K562 (cell line): ENCODE measurements around the gene FAM114A1.

ENCODE experiments used
- SP1 ChIP-seq: sonication (generic); formaldehyde crosslinking; IDR thresholded peaks from 2 replicates; pipeline ENCODE4 v1.8.1; 2022; ENCODE audit warnings: mild to moderate bottlenecking, missing genetic modification reagents
- TCF7 ChIP-seq: sonication (generic); IDR thresholded peaks from 2 replicates; pipeline ENCODE4 v1.6.1; 2016; ENCODE audit warnings: antibody characterized with exemption, borderline replicate concordance
- TF ChIP-seq, protein P1 (sequence below): IDR thresholded peaks from 3 replicates; pipeline ENCODE4 v1.6.1; 2011; ENCODE audit warnings: borderline replicate concordance, mild to moderate bottlenecking, moderate library complexity; ENCODE audit not compliant: insufficient read length; ENCODE audit errors: extremely low read depth
- TF ChIP-seq, protein P2 (sequence below): fragments of 250-450 bp; sonication (Bioruptor Pico); IDR thresholded peaks from 2 replicates; pipeline ENCODE4 v1.4.0; 2020; ENCODE audit warnings: mild to moderate bottlenecking

DNA sequence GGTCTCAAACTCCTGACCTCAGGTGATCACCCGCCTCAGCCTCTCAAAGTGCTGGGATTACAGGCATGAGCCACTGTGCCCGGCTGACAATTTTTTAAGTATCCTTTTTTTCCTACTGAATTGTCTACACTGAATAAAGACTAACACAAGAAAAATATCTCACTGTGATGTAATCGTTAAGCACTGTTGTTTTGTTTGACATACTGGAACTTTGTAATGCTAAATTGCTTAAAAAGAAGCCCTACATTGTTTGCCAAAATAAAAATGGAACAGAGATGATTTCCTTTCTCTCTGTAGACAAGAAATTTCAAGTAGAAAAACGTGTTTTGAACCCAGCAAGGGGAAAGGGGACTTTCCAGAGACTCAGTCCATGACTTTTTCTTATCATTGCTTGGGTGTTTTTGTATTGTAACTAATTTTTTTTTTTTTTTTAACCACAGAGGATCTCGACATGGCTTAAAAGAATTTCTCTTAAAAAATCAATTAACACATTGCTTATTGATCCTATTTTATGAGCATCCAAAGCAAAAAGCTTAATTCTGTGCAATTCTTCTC lies 89.7 kb downstream of the FAM114A1 start:
- TF ChIP-seq, protein P1, sequence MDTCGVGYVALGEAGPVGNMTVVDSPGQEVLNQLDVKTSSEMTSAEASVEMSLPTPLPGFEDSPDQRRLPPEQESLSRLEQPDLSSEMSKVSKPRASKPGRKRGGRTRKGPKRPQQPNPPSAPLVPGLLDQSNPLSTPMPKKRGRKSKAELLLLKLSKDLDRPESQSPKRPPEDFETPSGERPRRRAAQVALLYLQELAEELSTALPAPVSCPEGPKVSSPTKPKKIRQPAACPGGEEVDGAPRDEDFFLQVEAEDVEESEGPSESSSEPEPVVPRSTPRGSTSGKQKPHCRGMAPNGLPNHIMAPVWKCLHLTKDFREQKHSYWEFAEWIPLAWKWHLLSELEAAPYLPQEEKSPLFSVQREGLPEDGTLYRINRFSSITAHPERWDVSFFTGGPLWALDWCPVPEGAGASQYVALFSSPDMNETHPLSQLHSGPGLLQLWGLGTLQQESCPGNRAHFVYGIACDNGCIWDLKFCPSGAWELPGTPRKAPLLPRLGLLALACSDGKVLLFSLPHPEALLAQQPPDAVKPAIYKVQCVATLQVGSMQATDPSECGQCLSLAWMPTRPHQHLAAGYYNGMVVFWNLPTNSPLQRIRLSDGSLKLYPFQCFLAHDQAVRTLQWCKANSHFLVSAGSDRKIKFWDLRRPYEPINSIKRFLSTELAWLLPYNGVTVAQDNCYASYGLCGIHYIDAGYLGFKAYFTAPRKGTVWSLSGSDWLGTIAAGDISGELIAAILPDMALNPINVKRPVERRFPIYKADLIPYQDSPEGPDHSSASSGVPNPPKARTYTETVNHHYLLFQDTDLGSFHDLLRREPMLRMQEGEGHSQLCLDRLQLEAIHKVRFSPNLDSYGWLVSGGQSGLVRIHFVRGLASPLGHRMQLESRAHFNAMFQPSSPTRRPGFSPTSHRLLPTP = no peak
- TF ChIP-seq TCF7 (no peak), SP1 (CRISPR knock-in tag) (no peak)
- TF ChIP-seq, protein P2, sequence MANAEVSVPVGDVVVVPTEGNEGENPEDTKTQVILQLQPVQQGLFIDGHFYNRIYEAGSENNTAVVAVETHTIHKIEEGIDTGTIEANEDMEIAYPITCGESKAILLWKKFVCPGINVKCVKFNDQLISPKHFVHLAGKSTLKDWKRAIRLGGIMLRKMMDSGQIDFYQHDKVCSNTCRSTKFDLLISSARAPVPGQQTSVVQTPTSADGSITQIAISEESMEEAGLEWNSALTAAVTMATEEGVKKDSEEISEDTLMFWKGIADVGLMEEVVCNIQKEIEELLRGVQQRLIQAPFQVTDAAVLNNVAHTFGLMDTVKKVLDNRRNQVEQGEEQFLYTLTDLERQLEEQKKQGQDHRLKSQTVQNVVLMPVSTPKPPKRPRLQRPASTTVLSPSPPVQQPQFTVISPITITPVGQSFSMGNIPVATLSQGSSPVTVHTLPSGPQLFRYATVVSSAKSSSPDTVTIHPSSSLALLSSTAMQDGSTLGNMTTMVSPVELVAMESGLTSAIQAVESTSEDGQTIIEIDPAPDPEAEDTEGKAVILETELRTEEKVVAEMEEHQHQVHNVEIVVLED (CRISPR knock-in tag) = no peak
